Right atrium auricular region (tissue), 2 donors: ENCODE data around the gene E2F2. TPM values are rescaled to one million over a fixed set of nuclear protein-coding genes. Genes with fewer than 3 reads are reported as not detected.

ENCODE experiments used
- DNase-seq: peaks from one replicate; pipeline ENCODE4 v3.0.0-alpha.2; 2019; ENCODE audit warnings: low spot score
- H3K27ac ChIP-seq, 2 donors: fragments of 200-600 bp; sonication (generic); 1 replicate in 1 of 2; 2 replicates in 1 of 2; pipeline ENCODE4 v1.5.1; 2016 to 2019
- H3K27me3 ChIP-seq, 2 donors: fragments of 200-600 bp; sonication (generic); one replicate each; pipeline versions ENCODE4 v1.5.1 to v1.6.0; 2017 to 2019
- H3K36me3 ChIP-seq: fragments of 200-600 bp; sonication (generic); one replicate; pipeline ENCODE4 v1.5.1; 2016
- H3K4me1 ChIP-seq, 2 donors: fragments of 200-600 bp; sonication (generic); one replicate each; pipeline versions ENCODE4 v1.5.1 to v1.6.0; 2017 to 2019
- H3K4me3 ChIP-seq, 2 donors: fragments of 200-600 bp; sonication (generic); 1 replicate in 1 of 2; 2 replicates in 1 of 2; pipeline ENCODE4 v1.5.1; 2017 to 2019; ENCODE audit warnings: mild to moderate bottlenecking in 1 of 2, moderate library complexity in 1 of 2
- H3K9me3 ChIP-seq, 2 donors: fragments of 200-600 bp; sonication (generic); one replicate each; pipeline ENCODE4 v1.5.1; 2019
- total RNA-seq, 2 donors: library from RNA; depleted of rRNA; stranded (reverse); fragments of >200 nt; gene quantifications; one replicate each; pipeline ENCODE4 v1.1.0, GENCODE V29; 2016
- TF ChIP-seq, protein P1 (sequence below), 2 donors: fragments of 200-600 bp; sonication (generic); IDR thresholded peaks; one replicate each; pipeline ENCODE4 v1.5.1; 2019; ENCODE audit warnings: antibody characterized with exemption in 2 of 2

The E2F2 gene
- total RNA-seq, 2 donors from 2014 or later: 0.20 to 0.33 TPM

DNA sequence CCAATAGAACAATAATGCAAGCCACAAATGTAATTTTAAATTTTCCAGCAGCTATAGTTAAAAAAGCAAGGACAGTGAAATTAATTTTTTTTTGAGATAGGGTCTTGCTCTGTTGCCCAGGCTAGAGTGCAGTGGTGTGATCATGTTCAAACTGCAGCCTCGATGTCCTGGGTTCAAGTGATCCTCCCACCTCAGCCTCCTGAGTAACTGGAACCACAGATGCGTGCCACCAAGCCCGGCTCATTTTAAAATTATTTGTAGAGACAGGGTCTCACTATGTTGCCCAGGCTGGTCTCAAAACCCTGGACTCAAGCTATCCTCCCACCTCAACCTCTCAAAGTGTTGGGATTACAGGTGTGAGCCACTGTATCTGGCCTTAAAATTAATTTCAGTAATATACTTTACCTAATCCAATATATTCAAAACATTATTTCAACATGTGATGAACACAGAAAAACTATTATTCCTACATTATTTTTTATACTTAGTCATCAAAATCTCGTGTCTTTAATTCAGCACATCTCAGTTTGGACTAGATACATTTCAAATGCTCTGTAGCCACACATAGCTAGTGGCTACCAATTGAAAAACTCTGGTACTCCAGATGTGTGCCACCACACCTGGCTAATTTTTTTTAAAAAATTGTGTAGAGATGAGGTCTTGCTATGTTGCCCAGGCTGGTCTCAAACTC is 39.1 kb upstream of the E2F2 start:
- no peak for DNase-seq
- Histone ChIP-seq H3K4me3 (no peak overlapping the region), H3K4me1 (peaks cover 0 to 14% of the 10 kb centered on the region in 2 donors), H3K27me3 (no peaks in the 10 kb centered on the region), H3K36me3 (no peaks in the 10 kb centered on the region), H3K9me3 (no peaks in the 10 kb centered on the region), H3K27ac (no peak overlapping the region)
- TF ChIP-seq, protein P1, sequence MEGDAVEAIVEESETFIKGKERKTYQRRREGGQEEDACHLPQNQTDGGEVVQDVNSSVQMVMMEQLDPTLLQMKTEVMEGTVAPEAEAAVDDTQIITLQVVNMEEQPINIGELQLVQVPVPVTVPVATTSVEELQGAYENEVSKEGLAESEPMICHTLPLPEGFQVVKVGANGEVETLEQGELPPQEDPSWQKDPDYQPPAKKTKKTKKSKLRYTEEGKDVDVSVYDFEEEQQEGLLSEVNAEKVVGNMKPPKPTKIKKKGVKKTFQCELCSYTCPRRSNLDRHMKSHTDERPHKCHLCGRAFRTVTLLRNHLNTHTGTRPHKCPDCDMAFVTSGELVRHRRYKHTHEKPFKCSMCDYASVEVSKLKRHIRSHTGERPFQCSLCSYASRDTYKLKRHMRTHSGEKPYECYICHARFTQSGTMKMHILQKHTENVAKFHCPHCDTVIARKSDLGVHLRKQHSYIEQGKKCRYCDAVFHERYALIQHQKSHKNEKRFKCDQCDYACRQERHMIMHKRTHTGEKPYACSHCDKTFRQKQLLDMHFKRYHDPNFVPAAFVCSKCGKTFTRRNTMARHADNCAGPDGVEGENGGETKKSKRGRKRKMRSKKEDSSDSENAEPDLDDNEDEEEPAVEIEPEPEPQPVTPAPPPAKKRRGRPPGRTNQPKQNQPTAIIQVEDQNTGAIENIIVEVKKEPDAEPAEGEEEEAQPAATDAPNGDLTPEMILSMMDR (IDR thresholded peaks at IDR 0.05): no peak

DNA sequence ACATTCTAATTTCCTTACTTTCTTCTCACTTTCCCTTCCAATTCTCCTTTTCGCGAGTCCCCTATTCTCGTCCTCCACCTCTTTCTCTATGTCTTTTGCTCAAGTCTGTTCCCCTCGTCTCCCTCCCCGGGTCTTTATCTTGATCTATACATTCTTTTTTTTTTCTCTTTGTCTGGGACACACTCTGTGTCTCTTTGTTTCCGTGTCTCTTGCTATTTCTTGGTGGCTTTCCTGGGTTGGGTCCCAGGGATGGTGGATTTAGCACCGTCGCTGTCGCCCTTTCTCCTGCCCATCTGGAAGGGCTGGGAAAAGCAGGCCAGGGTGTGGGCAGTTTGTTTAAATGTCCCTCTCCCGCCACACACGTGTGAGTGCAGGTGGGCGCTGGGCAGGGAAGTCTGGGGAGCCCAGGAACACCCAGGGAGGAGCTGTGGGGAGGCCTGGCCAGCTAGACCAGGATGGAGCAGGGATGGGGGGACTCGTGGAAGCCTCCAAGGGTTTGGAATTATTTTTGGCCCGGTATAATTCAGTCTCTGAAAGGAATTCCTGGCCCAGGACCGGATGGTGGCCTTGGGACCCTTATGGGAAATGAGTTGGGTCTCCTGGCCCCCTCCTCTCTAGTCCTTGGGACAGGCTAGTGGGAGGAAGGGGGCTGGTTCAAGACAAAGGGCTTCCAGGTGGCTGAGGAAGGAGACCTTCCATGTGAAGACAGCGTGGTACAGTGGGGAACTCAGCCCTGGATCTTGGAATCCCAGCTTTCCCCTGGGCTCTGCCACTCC is 37.8 kb upstream of the E2F2 start:
- H3K36me3 ChIP-seq: no peaks in the 10 kb centered on the region
- H3K27ac ChIP-seq: peak overlapping the region; percentile 81 to 83
- H3K4me1 ChIP-seq: peaks cover 0 to 24% of the 10 kb centered on the region in 2 donors
- H3K9me3 ChIP-seq: no peaks in the 10 kb centered on the region
- H3K27me3 ChIP-seq: no peaks in the 10 kb centered on the region
- TF ChIP-seq, protein P1 (IDR thresholded peaks at IDR 0.05): no peak
- no peak for DNase-seq
- peak overlapping the region; percentile 53 to 71 for H3K4me3 ChIP-seq

DNA sequence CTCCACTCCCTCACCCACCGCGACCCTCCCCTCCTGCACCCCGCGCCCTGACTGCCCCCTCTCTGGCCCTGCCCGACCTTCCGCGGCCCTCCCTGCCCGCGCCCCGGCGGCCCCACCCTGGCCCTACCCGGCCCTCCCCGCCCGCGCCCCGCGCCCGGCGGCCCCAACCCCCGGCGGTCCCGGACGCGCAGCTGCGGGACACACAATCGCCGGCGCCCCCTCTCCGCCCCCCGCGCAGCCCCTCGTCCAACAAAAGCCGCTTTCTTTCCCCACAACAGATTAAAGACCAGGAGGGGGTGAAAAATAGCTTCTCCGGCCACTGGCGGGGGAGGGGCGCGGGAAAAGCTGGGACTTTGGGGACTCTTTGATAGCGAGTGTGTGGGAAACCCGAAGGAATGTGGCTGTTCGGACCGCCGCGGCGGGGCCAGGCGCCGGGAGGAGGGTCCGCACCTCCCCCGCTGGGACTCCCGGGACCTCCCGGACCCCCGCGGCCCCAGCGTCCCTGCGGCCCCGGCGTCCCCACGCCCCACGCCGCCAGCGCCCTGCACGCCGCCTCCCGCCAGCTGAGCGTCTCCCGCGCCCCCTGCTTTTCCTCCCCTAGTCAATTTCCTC is 37.1 kb upstream of the E2F2 start:
- H3K27me3 ChIP-seq: no peaks in the 10 kb centered on the region
- TF ChIP-seq, protein P1 (IDR thresholded peaks at IDR 0.05): peak in 1 of 2 donors; percentile 22
- peaks cover 0 to 30% of the 10 kb centered on the region in 2 donors for H3K4me1 ChIP-seq
- peak overlapping the region; percentile 53 to 71 for H3K4me3 ChIP-seq
- DNase-seq: no peak
- peak overlapping the region; percentile 81 to 83 for H3K27ac ChIP-seq
- no peaks in the 10 kb centered on the region for H3K9me3 ChIP-seq
- H3K36me3 ChIP-seq: no peaks in the 10 kb centered on the region

DNA sequence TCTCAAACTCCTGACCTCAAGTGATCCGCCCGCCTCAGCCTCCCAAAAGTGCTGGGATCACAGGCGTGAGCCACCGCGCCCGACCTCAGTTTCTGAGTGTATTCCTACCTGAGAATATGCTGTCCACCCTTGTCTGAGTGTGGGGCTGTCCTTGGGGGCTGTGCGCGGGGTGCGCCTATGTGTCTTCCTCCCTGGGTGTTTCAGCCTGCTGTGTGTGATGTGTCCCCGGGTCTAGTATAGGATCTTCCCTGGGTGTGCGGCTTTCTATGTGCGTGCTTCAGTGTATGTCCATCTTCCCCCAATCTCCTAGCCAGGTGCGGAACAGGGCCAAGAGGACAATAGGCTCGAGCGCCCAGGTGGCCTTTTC is 36.6 kb upstream of the E2F2 start:
- TF ChIP-seq, protein P1 (IDR thresholded peaks at IDR 0.05): no peak
- H3K4me1 ChIP-seq: peaks cover 0 to 35% of the 10 kb centered on the region in 2 donors
- H3K4me3 ChIP-seq: peak overlapping the region; percentile 53 to 71
- H3K27me3 ChIP-seq: no peaks in the 10 kb centered on the region
- no peak for DNase-seq
- no peaks in the 10 kb centered on the region for H3K36me3 ChIP-seq
- no peaks in the 10 kb centered on the region for H3K9me3 ChIP-seq
- peak overlapping the region; percentile 81 to 83 for H3K27ac ChIP-seq

DNA sequence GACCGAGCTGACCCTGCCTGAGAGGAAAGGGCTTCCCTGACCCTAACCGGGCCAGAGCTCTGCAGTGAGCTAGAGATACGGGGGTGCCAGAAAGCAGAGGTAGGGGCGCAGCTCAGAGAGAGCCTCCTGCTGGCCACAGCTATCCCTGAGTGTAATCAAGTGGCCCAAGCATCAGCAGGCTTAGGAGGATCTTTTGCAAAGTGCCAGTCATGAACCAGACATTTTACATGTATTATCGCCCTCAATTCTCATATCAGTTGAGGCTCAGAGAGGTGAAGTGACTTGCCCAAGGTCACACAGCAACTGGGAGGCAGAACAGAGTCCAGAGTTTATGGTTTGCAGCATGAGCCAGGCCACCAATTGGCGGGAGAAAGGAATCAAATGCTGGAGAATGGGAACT is 35.3 kb upstream of the E2F2 start:
- no peaks in the 10 kb centered on the region for H3K9me3 ChIP-seq
- no peak for DNase-seq
- no peaks in the 10 kb centered on the region for H3K27me3 ChIP-seq
- TF ChIP-seq, protein P1 (IDR thresholded peaks at IDR 0.05): no peak
- peaks cover 0 to 47% of the 10 kb centered on the region in 2 donors for H3K4me1 ChIP-seq
- H3K27ac ChIP-seq: peak overlapping the region in 1 of 2 donors; percentile 90
- no peaks in the 10 kb centered on the region for H3K36me3 ChIP-seq
- no peak overlapping the region for H3K4me3 ChIP-seq
